ENCODE data around the gene GABBR2.

The GABBR2 gene

DNA sequence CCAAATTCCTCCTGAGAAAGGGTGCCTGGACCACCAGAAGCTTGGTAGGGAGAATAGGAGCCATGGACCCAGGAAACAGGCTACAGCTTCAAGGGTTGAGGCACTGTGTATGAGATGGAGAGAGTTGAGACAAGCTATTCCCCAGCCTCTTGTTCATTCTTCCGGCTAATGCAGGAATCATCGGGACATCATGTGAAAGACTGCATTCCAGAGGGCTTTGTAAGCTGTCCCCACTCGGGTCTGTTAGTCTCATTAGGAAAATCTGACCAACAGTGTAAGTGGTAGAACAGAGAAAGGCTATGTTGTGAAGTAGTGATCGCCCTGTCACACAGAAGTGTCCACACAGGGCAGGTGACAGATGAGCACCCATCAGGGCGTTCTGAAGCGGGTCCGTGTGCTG lies 81.4 kb downstream of the GABBR2 start:
- H3F3A ChIP-seq (ENCODE audit: control insufficient read depth, insufficient read depth), result no peaks in the 10 kb centered on the region
- no peaks in the 10 kb centered on the region for H3K4me1 ChIP-seq (ENCODE audit: control insufficient read depth, low read length)
- no peaks in the 10 kb centered on the region for H3K9me3 ChIP-seq (ENCODE audit: control insufficient read depth, insufficient read depth, low read length)
- H3K4me3 ChIP-seq (ENCODE audit: low read length), result no peak overlapping the region
- H3K36me3 ChIP-seq (ENCODE audit: control insufficient read depth, low read length), result no peaks in the 10 kb centered on the region
- H3K79me2 ChIP-seq (ENCODE audit: control insufficient read depth, low read length), result no peaks in the 10 kb centered on the region
- TF ChIP-seq EZH2phosphoT487 (IDR thresholded peaks at IDR 0.05; ENCODE audit: borderline replicate concordance, low read length), result no peak
- TF ChIP-seq, protein P1, sequence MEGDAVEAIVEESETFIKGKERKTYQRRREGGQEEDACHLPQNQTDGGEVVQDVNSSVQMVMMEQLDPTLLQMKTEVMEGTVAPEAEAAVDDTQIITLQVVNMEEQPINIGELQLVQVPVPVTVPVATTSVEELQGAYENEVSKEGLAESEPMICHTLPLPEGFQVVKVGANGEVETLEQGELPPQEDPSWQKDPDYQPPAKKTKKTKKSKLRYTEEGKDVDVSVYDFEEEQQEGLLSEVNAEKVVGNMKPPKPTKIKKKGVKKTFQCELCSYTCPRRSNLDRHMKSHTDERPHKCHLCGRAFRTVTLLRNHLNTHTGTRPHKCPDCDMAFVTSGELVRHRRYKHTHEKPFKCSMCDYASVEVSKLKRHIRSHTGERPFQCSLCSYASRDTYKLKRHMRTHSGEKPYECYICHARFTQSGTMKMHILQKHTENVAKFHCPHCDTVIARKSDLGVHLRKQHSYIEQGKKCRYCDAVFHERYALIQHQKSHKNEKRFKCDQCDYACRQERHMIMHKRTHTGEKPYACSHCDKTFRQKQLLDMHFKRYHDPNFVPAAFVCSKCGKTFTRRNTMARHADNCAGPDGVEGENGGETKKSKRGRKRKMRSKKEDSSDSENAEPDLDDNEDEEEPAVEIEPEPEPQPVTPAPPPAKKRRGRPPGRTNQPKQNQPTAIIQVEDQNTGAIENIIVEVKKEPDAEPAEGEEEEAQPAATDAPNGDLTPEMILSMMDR (IDR thresholded peaks at IDR 0.05; ENCODE audit: low read depth, low read length, poor library complexity, severe bottlenecking), result no peak
- H3K27me3 ChIP-seq (ENCODE audit: control insufficient read depth, low read length), result peaks cover 6% of the 10 kb centered on the region; the same call in 1 of the 2 replicates
- no peak overlapping the region for H3K4me2 ChIP-seq (ENCODE audit: low read length)
- no peaks in the 10 kb centered on the region for H3K9me2 ChIP-seq (replicated peaks; ENCODE audit: control insufficient read depth, low read length)
- H3K27ac ChIP-seq (ENCODE audit: low read depth, low read length), result no peak overlapping the region
- H4K20me1 ChIP-seq (ENCODE audit: control insufficient read depth, insufficient read depth, low read depth, low read length), result no peaks in the 10 kb centered on the region

DNA sequence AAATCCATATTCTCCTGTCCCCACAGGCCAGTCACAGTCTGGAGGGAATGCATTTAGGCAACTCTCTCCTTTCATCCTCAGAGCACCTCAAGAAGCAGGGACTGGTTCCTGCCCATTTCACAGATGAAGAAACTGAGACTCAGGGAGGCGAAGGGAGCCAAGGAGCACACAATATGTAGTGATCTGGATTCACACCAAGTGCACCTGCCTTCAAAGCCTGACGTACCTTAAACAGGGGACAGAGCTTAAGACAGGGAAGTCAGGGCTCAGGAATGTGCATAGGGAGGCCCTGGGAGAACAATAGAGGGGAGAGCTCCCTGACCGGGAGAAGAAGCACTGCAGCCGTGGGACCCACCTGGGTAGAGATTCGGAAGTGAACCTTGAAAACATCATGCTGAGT lies 83.0 kb downstream of the GABBR2 start:
- H3K9me2 ChIP-seq (replicated peaks; ENCODE audit: control insufficient read depth, low read length), result no peaks in the 10 kb centered on the region
- TF ChIP-seq, protein P1 (IDR thresholded peaks at IDR 0.05; ENCODE audit: low read depth, low read length, poor library complexity, severe bottlenecking), result no peak
- no peak for TF ChIP-seq EZH2phosphoT487 (IDR thresholded peaks at IDR 0.05; ENCODE audit: borderline replicate concordance, low read length)
- no peak overlapping the region for H3K27ac ChIP-seq (ENCODE audit: low read depth, low read length)
- H3K79me2 ChIP-seq (ENCODE audit: control insufficient read depth, low read length), result no peaks in the 10 kb centered on the region
- no peaks in the 10 kb centered on the region for H3K9me3 ChIP-seq (ENCODE audit: control insufficient read depth, insufficient read depth, low read length)
- H3K4me2 ChIP-seq (ENCODE audit: low read length), result no peak overlapping the region
- H3K27me3 ChIP-seq (ENCODE audit: control insufficient read depth, low read length), result peaks cover 3% of the 10 kb centered on the region; the same call in 1 of the 2 replicates
- H3K4me3 ChIP-seq (ENCODE audit: low read length), result no peak overlapping the region
- H3F3A ChIP-seq (ENCODE audit: control insufficient read depth, insufficient read depth), result no peaks in the 10 kb centered on the region
- H4K20me1 ChIP-seq (ENCODE audit: control insufficient read depth, insufficient read depth, low read depth, low read length), result no peaks in the 10 kb centered on the region
- no peaks in the 10 kb centered on the region for H3K4me1 ChIP-seq (ENCODE audit: control insufficient read depth, low read length)
- no peaks in the 10 kb centered on the region for H3K36me3 ChIP-seq (ENCODE audit: control insufficient read depth, low read length)

DNA sequence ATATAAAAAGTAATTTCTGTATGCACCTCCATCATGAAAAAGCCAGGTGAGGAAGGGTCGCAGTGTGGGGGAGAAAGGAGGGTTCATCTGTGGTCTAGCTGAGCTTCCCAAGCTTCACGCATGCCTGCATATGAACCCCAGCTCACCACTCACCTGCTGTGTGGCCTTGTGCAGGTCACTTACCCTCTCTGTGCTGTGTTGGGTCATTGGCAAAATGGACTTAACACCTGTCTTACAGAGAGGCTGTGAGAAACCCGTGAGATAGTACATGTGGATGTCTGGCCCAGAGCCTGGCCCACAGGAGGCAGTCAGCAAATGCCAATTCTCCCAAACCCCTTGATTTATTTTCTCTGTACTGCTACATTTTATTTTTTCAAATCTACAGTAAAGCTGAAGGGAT lies 88.9 kb downstream of the GABBR2 start:
- Histone ChIP-seq H4K20me1 (ENCODE audit: control insufficient read depth, insufficient read depth, low read depth, low read length) (no peaks in the 10 kb centered on the region), H3K9me2 (replicated peaks; ENCODE audit: control insufficient read depth, low read length) (no peaks in the 10 kb centered on the region), H3K9me3 (ENCODE audit: control insufficient read depth, insufficient read depth, low read length) (no peaks in the 10 kb centered on the region), H3K79me2 (ENCODE audit: control insufficient read depth, low read length) (no peaks in the 10 kb centered on the region), H3K36me3 (ENCODE audit: control insufficient read depth, low read length) (no peaks in the 10 kb centered on the region), H3K27ac (ENCODE audit: low read depth, low read length) (no peak overlapping the region), H3K27me3 (ENCODE audit: control insufficient read depth, low read length) (peaks cover 8% of the 10 kb centered on the region; the same call in 1 of the 2 replicates), H3K4me1 (ENCODE audit: control insufficient read depth, low read length) (no peaks in the 10 kb centered on the region), H3F3A (ENCODE audit: control insufficient read depth, insufficient read depth) (no peaks in the 10 kb centered on the region), H3K4me2 (ENCODE audit: low read length) (no peak overlapping the region), H3K4me3 (ENCODE audit: low read length) (no peak overlapping the region)
- TF ChIP-seq, protein P1 (IDR thresholded peaks at IDR 0.05; ENCODE audit: low read depth, low read length, poor library complexity, severe bottlenecking), result no peak
- TF ChIP-seq EZH2phosphoT487 (IDR thresholded peaks at IDR 0.05; ENCODE audit: borderline replicate concordance, low read length), result no peak
